Right lobe of liver (tissue), 6 donors: Measurements from ENCODE around the gene NCOA3. TPM values are rescaled to one million over a fixed set of nuclear protein-coding genes. Genes with fewer than 3 reads are reported as not detected.

ENCODE experiments used
- ATAC-seq, 4 donors: fragments of 200-7000 bp; cut with Tn5 transposase; one replicate each; pipeline ENCODE4 v1.9.1; 2020; ENCODE audit warnings: mild to moderate bottlenecking in 4 of 4, moderate library complexity in 4 of 4
- DNase-seq, 3 donors: peaks; one replicate each; pipeline ENCODE4 v3.0.0-alpha.2; 2020
- H3K27ac ChIP-seq, 3 donors: fragments of 200-600 bp; one replicate each; pipeline ENCODE4 v1.8.0; 2022
- H3K27me3 ChIP-seq, 2 donors: fragments of 200-600 bp; one replicate each; pipeline ENCODE4 v1.8.0; 2022
- H3K36me3 ChIP-seq, 4 donors: fragments of 200-600 bp; sonication (generic) in 1 of 4; one replicate each; pipeline versions ENCODE4 v1.5.1 to v1.8.0; 2017 to 2022; ENCODE audit warnings: control low read depth in 1 of 4
- H3K4me1 ChIP-seq, 4 donors: fragments of 200-600 bp; sonication (generic) in 1 of 4; one replicate each; pipeline versions ENCODE4 v1.5.1 to v1.8.0; 2017 to 2022; ENCODE audit warnings: control low read depth in 1 of 4
- H3K4me3 ChIP-seq, 3 donors: fragments of 200-600 bp; one replicate each; pipeline ENCODE4 v1.8.0; 2022
- H3K9me3 ChIP-seq, 4 donors: fragments of 200-600 bp; sonication (generic) in 1 of 4; one replicate each; pipeline versions ENCODE4 v1.5.1 to v1.8.0; 2017 to 2022; ENCODE audit warnings: control low read depth in 1 of 4
- POLR2A ChIP-seq: fragments of 450-650 bp; IDR thresholded peaks from one replicate; pipeline ENCODE4 v1.6.1; 2017; ENCODE audit warnings: antibody characterized with exemption, mild to moderate bottlenecking
- WGBS: methylation state at CpG from one replicate; pipeline ENCODE4 v1.1.6; 2018; ENCODE audit warnings: low coverage, low lambda C conversion rate; ENCODE audit not compliant: insufficient coverage; ENCODE audit errors: missing lambda C conversion rate; 5-methylcytosine and 5-hydroxymethylcytosine counted together
- intact Hi-C, 2 donors: fragments of 100-400 bp; cut with DNase I; formaldehyde crosslinking; loops; one replicate each; pipeline versions ENCODE4 v1.11.2 to v1.14.1; 2022
- total RNA-seq, 6 experiments: library from RNA; depleted of rRNA in 2 of 6; stranded (reverse); fragments of >200 nt in 2 of 6; fragmentation: NEBNext Ultra II Directional in 3 of 6; extraction: Animal tissue kit (Norgen Biotek cat#: 25700) in 3 of 6; gene quantifications; one replicate each; pipeline versions ENCODE4 v1.1.0 to v1.2.4, GENCODE V29; 2016 to 2023
- TF ChIP-seq, protein P1 (sequence below), 4 donors: fragments of 200-600 bp in 3 of 4; fragments of 450-650 bp in 1 of 4; IDR thresholded peaks; one replicate each; pipeline versions ENCODE4 v1.5.1 to v1.8.0; 2016 to 2022; ENCODE audit warnings: antibody characterized with exemption in 4 of 4, mild to moderate bottlenecking in 2 of 4
- donor health status: DM: no; HTN: yes; CAD: no.
- donor health status: DM: no; HTN: no; CAD: no.
- donor health status: DM: no; HTN: no; CAD: no.
- donor health status: DM: no; HTN: yes; CAD: no.
- donor health status: DM: no; HTN: yes; CAD: no.

Gene NCOA3
- total RNA-seq, 6 experiments from 2014 or later: 11.2 to 15.1 (median 13.8) TPM

DNA sequence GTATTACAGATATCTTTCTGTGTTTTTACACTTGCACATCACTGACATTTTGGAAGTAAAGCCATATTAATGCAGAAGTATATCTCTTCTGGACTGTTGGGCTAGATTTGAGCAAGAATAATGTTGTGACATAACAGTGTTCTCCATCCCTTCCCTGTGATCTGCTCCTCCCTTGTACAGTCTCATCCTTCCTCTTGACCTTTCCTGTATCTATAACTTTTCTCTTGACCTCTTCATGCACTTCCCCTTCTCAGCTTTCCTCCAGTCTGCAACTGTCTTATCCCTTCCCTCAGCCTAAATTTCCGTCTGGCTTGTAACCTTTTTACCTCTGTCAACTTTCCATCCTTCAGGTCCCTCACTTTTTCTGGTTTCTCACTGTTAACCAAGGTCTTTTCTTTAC, 29.8 kb downstream of the NCOA3 start:
- intact Hi-C loops: no loop called here
- no peaks in the 10 kb centered on the region for H3K36me3 ChIP-seq
- 63% methylated on average over 1 of the region's 1 CpG for WGBS
- H3K27me3 ChIP-seq: no peaks in the 10 kb centered on the region
- no peak for TF ChIP-seq POLR2A
- TF ChIP-seq, protein P1, sequence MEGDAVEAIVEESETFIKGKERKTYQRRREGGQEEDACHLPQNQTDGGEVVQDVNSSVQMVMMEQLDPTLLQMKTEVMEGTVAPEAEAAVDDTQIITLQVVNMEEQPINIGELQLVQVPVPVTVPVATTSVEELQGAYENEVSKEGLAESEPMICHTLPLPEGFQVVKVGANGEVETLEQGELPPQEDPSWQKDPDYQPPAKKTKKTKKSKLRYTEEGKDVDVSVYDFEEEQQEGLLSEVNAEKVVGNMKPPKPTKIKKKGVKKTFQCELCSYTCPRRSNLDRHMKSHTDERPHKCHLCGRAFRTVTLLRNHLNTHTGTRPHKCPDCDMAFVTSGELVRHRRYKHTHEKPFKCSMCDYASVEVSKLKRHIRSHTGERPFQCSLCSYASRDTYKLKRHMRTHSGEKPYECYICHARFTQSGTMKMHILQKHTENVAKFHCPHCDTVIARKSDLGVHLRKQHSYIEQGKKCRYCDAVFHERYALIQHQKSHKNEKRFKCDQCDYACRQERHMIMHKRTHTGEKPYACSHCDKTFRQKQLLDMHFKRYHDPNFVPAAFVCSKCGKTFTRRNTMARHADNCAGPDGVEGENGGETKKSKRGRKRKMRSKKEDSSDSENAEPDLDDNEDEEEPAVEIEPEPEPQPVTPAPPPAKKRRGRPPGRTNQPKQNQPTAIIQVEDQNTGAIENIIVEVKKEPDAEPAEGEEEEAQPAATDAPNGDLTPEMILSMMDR (IDR thresholded peaks at IDR 0.05): no peak
- no peak overlapping the region for H3K4me3 ChIP-seq
- ATAC-seq (peak; percentile 49 to 54 (median 51)), DNase-seq (no peak)
- no peaks in the 10 kb centered on the region for H3K9me3 ChIP-seq
- no peaks in the 10 kb centered on the region for H3K4me1 ChIP-seq
- H3K27ac ChIP-seq: no peak overlapping the region

DNA sequence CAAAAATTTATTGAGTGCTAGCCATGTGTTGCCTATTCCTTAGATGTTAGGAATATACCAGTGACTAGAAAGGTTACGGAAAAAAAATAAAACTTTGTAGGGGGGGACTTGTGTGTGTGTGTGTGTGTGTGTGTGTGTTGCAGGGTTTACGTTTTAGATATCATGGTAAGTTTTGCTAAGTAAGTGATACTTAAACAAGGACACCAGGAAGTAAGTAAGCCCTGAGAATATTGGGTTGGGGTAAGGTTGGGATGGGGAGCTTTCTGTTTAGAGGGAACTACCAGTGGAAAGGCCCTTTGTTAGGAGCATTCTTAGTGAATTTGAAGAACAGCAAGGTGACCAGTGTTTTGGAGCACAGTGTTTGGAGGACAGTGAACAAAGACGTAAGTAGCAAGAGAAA, 30.3 kb downstream of the NCOA3 start:
- Histone ChIP-seq H3K36me3 (no peaks in the 10 kb centered on the region), H3K9me3 (no peaks in the 10 kb centered on the region), H3K4me3 (no peak overlapping the region), H3K4me1 (no peaks in the 10 kb centered on the region), H3K27me3 (no peaks in the 10 kb centered on the region), H3K27ac (no peak overlapping the region)
- TF ChIP-seq, protein P1 (IDR thresholded peaks at IDR 0.05): no peak
- no peak for TF ChIP-seq POLR2A
- DNase-seq: no peak
- WGBS: 81% methylated on average over 3 of the region's 3 CpGs
- ATAC-seq: no peak
- intact Hi-C loops: no loop called here

DNA sequence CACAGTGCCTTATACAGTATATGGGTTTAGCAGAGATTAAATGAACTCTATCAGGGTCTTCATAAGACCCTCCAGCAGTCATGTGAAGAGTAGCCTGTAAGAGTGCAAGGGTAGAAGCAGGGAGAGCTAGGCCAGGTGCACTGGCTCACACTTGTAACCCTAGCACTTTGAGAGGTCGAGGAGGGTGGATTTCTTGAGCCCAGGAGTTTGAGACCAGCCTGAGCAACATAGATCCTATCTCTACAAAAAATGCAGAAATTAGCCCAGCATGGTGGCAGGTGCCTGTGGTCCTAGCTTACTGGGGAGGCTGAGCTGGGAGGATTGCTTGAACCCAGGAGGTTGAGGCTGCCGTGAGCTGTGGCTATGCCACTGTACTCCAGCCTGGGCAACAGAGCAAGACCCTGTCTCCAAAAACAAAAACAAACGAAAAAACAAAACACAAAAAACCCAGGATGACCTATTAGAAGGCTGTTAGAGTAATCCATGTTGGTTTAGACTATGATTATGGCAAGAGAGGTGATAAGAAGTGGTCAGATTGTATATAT, 31.9 kb downstream of the NCOA3 start:
- no peaks in the 10 kb centered on the region for H3K9me3 ChIP-seq
- no peaks in the 10 kb centered on the region for H3K27me3 ChIP-seq
- ATAC-seq (no peak), DNase-seq (no peak)
- no peaks in the 10 kb centered on the region for H3K36me3 ChIP-seq
- H3K4me1 ChIP-seq: no peaks in the 10 kb centered on the region
- H3K27ac ChIP-seq: no peak overlapping the region
- no peak for TF ChIP-seq POLR2A
- TF ChIP-seq, protein P1 (IDR thresholded peaks at IDR 0.05): no peak
- H3K4me3 ChIP-seq: no peak overlapping the region
- 75% methylated on average over 2 of the region's 3 CpGs for WGBS
- intact Hi-C loops: no loop called here

DNA sequence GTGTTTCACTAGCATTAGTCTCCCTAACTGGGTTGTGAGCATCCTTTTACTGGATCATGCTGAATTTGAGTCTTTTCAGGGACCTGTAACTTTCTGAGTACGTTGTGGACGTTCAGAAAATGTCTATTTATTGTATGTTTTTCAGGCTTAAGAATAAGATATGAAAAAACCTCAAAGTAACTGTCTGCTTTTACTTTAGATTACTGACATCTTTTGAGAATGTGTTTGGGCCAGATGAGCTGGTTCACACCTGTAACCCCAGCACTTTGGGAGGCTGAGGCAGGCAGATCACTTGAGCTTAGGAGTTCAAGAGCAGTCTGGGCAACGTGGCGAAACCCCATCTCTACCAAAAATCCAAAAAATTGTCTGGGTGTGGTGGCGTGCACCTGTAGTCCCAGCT, 32.7 kb downstream of the NCOA3 start:
- 62% methylated on average over 4 of the region's 5 CpGs for WGBS
- no peak for TF ChIP-seq POLR2A
- TF ChIP-seq, protein P1 (IDR thresholded peaks at IDR 0.05): no peak
- ATAC-seq (no peak), DNase-seq (no peak)
- Histone ChIP-seq H3K9me3 (no peaks in the 10 kb centered on the region), H3K27me3 (no peaks in the 10 kb centered on the region), H3K4me3 (no peak overlapping the region), H3K27ac (no peak overlapping the region), H3K4me1 (no peaks in the 10 kb centered on the region), H3K36me3 (no peaks in the 10 kb centered on the region)
- intact Hi-C loops: no loop called here

DNA sequence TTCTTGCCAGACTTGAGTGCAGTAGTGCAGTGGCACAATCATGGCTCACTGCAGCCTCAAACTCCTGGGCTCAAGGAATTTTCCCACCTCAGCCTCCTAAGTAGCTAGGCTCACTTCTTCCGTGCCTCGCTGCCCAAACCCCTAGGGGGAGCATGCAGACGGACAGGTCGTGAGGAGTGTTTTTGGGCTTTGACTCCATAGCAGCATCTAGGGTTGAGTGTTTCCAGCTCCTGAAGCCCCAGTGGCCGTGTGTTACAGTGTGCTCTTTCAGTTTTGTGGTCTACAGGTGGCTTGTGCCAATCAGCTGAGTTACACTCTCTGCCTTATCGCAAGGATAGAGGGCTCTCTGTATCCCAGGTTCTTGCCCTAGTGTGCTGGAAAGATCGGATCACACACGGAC, 33.4 kb downstream of the NCOA3 start:
- intact Hi-C loops: no loop called here
- Histone ChIP-seq H3K27me3 (no peaks in the 10 kb centered on the region), H3K9me3 (no peaks in the 10 kb centered on the region), H3K27ac (no peak overlapping the region), H3K36me3 (no peaks in the 10 kb centered on the region), H3K4me1 (peaks cover 0 to 6% (median 2%) of the 10 kb centered on the region in 4 donors), H3K4me3 (no peak overlapping the region)
- ATAC-seq (no peak), DNase-seq (no peak)
- WGBS: 82% methylated on average over 7 of the region's 8 CpGs
- TF ChIP-seq, protein P1 (IDR thresholded peaks at IDR 0.05): no peak
- no peak for TF ChIP-seq POLR2A
